ENCODE measurements around the gene SLC11A1.

Gene SLC11A1

DNA sequence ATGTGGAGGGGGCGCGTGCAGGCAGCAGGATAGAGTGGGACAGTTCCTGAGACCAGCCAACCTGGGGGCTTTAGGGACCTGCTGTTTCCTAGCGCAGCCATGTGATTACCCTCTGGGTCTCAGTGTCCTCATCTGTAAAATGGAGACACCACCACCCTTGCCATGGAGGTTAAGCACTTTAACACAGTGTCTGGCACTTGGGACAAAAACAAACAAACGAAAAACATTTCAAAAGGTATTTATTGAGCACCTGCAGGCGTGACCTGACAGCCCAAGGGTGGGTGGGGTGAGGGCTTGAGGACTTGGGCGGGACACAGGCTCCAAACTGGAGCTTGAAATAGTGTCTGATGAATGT is 13.0 kb downstream of the SLC11A1 start:
- DNase-seq = no peak

DNA sequence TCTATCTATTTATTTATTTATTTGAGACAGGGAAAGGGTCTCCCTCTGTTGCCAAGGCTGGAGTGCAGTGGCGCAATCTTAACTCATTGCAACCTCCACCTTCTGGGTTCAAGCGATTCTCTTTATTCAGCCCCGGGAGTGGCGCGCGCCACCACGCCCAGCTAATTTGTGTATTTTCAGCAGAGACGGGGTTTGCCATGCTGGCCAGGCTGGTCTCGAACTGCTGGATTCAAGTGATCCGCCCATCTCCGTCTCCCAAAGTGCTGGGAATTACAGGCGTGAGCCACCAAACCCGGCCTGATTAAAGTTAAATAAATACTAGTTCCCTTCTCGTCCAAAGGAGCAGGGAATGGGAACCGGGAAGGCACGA is 13.4 kb downstream of the SLC11A1 start:
- peak; percentile 72 for DNase-seq

DNA sequence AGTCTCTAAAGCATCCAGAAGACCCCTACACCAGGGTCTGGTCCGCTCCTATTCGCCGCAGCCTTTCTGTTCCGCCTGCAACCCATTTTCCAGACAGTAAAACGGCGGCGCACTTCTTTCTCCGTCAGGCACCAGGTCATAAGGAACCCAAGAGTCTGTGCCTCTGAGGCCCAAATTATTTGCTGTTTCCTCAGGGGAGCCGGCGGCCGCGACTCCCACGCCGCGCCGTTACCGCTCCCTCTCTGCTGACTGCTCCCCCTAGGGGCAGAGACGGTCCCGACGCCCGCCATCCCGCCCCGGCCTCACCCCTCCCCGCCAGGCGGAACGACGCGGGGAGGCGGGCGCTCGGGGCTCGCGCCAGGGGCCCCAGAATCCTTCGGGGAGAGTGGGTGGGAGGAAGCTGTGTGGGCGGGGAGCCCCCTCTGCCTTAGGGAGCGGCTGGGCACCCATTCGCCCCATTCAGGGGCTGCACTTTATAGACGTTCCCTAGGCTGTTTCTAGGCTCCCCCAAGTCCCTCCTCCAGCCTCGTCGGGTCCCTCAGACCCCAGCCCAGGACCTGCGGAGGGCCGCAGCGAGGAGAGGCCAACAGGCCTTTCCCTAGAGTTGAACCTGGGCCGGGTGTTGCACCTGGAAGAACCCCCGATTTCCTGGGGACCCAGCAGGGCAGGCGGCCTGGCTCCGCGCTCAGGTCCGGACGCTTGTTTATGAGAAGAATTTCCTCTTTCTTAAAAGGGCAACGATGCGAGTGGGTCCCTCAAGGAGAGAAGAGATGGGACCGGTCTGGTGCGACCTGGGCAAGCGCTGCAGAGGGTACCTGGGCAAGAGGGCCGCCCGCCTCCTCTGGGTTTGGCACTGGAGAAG is 14.0 kb downstream of the SLC11A1 start:
- peak; percentile 98 for DNase-seq

DNA sequence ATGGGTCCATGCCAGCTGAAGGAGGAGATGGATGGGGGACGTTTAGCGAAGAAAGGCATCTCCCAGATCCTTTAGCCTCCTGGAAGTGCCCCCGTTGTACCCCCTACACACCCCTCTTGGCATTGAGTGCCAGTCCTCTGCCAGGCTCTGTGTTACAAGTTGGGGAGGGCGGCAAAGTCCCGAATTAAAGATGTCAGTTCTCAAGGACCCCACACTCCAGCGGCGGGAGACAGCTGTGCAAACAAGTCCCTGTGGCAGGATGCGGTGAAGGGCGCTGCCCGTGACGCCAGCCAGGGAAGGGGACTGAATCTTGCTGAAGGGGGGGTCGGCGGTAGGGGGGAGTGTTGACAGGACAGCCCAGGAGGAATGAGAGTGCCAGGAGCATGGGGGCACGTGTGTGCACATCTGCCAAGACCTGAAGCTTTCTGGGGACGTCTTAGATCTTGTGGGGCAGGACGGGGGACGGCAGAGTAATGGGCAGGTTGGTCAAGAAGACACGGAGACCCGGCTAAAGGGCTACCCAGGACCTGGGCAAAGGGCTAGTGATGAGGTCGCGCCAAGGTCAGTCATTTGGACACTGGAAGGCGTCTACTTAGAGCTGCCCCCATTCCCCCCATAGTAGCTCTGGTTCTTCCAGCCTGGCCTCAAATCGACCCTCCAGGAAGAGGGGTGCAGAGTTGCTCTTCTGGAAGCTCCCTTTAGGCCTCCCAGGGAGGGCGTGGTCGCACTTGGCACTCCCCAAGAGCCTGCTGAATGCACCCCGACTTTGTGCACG is 14.8 kb downstream of the SLC11A1 start:
- peak; percentile 82 for DNase-seq

DNA sequence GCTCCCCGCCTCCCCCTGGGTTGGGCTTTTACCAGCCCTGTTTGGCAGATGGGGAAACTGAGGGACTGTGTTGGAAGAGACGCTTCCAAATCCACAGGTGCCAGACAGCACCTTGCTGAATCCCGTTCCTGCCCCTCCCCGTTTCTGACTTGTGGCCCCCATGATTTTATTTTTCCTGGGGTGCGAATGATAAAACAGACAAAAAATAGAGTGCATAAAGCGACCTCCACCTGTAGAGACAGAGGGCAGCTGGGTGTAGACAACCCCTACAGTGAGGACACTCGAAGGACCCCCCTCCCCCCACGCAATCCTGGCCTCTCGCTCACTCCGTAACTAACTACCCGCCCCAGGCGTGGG is 15.4 kb downstream of the SLC11A1 start:
- no peak for DNase-seq

DNA sequence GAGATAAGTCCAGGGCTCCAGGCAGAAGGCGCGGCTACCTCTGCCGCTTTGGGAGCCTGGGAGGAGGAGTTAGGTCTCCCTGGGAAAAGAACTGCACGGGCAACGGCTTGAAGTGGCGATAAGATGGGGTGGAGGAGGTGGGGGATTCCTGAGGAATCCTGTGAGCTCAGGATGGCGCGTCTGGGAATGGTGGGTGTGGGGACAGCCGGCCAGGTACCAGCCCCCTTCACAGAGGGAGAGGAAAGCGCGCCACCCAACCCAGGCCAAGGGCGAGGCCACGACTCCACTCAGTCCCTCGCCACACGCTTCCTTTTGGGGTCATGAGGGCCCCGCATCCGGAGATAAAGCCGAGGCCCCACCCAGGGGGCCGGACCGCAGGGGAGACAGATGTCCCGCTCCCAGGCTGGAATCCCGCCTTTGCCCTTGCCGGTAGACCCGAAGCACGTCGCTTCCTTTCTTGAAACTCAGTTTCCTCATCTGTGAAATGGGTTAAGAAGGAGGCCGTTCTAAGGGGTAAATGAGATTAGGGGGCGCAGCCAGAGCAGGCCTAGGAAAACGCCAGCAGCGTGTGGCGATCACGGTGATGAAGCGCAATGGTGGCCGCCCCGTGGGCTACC is 15.9 kb downstream of the SLC11A1 start:
- DNase-seq = peak; percentile 96

DNA sequence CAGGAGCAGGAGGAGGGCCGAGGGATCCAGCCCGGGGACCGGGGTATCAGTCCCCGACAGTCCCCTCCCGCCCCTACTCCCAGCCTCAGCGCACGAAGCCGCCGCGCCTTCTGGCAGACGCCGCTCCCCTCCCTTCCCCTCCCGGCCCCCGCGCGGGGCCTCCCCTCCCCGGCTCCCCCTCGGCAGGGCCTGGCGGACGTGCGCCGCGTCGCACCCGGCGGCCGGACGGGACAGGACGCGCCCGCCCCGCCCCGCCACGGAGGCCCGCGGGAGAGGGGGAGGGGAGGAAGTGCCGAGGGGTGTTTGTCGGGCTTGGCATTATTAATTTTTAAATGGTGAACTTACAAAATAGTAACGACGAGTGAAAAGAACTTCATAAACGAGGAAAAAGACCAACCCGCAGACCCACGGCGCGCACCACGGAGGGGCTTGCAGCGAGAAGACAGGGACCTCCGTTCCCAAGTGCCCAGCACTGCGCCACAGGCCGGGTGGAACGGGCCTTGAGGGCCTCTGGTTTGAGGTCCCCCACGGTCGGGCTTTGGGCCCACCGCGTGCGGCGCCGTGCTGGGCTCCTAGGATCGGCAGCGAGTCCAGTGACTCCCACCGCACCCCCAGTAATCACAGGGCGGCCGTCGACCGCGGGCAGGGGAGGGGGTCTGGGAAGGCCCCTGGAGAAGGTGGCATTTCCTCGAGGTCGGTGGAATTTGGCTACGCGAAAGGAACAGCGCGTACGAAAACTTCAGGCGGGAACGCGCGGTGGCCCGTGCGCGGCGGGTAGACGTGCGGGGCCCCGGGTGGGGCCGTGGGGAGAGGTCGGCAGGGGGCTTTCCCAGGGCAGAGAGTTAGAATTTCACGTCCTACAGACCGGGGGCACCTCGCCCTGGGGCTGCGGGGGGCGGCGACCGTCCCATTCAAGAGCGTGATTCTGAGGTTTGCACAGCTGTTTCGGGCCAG is 16.6 kb downstream of the SLC11A1 start:
- peak; percentile 78 for DNase-seq

DNA sequence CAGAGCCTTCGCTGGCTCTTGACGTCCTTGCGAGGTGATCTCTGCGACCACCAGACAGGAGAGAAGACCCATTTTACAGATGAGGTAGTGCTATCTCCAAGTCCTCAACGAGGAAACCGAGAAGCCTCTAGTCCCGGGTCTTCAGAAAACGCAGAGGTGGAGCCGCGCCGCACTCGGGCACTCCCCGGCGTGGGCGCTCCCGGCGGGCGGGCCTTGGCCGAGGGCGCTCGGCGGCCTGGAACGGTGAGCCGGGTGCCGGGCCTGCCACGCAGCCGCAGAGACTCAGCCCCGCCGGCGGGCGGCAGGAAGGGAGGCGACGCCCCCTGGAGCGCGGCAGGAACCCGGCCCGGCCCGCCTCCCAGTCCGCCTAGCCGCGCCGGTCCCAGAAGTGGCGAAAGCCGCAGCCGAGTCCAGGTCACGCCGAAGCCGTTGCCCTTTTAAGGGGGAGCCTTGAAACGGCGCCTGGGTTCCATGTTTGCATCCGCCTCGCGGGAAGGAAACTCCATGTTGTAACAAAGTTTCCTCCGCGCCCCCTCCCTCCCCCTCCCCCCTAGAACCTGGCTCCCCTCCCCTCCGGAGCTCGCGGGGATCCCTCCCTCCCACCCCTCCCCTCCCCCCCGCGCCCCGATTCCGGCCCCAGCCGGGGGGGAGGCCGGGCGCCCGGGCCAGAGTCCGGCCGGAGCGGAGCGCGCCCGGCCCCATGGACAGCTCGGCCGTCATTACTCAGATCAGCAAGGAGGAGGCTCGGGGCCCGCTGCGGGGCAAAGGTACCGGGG is 17.5 kb downstream of the SLC11A1 start, which contains the start of gene CTDSP1:
Gene CTDSP1, plus strand, starts transcription at position 478 of the 776 bp plus-strand sequence. Its CDS starts 223 bp downstream, at position 701.
- peak; percentile 93 for DNase-seq

DNA sequence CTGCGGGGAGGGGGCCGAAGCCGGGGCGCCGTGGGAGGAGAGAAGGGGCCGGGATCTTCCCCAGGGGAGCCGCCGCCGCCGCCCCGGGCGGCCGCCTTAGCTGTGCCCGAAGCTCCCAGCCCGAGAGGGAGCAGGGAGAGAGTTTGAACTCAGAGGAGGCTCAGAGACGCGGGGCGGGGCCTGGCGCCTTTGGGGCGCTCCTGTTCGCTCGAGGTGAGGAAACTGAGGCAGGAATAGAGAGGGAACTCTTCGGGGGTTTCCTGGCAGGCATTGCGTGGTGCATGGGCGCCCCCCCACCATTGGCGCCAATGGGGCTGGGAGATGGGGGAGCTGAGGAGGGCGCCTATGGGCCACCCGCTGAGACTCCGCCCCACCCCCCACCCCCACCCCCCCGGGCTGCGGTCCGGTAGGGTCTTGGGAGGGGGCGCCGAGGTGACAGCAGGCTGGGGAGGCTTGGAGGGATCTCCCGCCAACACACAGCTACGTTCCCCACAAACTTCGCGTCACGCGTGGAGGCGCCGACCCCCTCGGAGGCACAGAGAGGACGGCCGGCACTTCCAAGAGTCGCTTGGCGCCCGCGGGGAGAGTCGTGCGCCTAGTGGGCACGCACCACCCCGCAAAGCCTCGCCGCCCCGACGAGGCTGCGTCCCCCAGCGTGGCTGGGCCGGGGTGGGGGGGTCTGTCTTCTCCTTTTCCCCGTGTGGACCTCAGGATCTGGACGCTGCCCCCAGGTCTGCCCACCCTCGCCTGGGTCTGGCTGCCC is 18.3 kb downstream of the SLC11A1 start:
- peak; percentile 57 for DNase-seq

DNA sequence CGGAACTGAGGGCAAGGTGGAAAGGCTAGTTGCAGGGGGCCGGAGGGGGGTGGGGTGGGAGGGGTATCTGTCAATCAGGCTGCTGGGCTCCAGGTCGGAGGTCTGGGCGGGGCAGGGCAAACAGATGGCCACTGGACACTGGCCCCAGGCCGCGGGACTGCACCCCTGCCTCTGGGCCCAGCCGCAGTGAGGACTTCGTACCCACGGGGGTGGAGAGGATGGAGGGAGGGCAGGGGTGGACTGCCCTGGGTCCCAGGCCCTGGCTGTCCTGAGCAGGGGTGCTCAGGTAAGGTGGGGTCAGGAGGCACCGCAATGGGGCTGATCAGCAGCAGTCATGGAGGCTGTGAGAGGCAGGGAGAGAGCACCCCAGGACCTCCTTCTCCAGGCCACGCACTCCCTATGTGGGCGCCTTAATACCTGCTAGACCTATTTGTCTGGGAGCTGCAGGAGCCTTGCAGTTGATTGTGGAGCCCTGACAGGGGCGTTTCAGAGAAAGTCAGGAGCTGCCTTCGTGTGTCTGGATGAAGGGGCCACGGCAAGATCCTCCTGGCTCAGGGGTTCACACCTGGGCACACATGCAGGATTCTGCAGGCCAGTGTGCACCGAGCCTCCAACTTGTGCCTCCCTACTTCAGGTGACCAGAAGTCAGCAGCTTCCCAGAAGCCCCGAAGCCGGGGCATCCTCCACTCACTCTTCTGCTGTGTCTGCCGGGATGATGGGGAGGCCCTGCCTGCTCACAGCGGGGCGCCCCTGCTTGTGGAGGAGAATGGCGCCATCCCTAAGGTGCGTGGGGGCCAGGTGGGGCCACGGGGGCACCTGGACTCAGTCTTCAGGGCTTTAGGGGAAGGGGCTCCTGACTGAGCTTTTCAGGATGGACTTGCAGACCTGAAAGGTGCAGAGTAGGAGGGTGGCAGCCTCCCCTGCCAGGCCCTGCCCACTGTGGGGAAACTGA is 19.1 kb downstream of the SLC11A1 start:
- DNase-seq = no peak

DNA sequence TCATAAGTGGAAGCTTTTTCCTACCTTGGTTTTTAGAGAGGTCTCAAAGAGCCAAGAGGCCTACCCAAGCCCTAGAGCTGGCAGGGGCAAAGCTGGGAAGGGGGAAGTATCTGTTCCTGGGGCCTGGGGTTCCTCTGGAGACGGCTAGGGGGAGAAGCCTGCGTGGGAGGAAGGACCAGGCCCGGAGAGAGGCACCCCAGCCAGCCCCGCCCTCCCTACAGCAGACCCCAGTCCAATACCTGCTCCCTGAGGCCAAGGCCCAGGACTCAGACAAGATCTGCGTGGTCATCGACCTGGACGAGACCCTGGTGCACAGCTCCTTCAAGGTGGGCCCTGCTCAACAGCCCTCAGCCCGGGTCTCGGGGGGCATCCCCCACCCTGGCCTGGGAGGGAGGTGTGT is 19.8 kb downstream of the SLC11A1 start:
- no peak for DNase-seq

DNA sequence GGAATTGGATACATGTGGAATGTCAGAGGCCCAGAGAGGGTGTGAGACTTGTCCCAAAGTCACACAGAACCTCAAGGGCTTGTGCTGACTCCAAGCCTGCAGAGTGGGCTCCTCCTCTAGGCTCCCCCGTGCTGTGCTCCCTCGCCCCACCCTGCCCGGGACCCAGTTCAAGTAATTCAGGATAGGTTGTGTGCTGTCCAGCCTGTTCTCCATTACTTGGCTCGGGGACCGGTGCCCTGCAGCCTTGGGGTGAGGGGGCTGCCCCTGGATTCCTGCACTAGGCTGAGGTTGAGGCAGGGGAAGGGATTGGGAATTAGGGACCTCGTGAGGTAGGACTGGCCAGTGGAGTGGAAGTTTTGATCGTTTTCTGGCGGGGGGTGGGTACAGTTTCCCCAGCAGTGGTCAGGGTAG is 20.4 kb downstream of the SLC11A1 start:
- DNase-seq = no peak

DNA sequence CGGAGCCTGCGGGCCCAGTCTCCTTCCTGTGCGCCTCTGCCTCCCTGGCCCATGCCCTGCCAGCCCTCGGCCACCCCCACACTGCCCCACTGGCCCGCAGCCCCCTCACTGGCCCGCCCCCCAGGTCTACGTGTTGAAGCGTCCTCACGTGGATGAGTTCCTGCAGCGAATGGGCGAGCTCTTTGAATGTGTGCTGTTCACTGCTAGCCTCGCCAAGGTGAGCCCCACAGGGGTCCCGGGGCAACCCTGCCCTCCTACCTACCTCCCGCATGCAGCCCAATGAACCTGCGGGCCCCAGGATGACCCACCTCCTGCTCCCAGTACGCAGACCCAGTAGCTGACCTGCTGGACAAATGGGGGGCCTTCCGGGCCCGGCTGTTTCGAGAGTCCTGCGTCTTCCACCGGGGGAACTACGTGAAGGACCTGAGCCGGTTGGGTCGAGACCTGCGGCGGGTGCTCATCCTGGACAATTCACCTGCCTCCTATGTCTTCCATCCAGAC is 20.9 kb downstream of the SLC11A1 start:
- DNase-seq = no peak

DNA sequence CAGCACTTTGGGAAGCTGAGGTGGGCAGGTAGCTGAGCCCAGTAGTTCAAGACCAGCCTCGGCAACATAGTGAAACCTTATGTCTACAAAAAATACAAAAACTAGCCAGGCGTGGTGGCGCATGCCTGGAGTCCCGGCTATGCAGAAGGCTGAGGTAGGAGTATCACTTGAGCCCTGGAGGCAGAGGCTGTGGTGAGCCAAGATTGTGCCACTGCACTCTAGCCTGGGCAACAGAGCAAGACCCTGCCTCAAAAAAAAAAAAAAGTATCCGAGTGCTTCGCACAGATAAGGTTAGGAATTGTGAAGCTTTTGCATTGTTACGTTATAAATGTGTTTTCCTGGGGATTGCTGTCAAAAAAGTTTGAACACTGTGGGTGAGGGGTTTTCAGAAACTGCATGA is 21.7 kb downstream of the SLC11A1 start:
- DNase-seq = no peak

DNA sequence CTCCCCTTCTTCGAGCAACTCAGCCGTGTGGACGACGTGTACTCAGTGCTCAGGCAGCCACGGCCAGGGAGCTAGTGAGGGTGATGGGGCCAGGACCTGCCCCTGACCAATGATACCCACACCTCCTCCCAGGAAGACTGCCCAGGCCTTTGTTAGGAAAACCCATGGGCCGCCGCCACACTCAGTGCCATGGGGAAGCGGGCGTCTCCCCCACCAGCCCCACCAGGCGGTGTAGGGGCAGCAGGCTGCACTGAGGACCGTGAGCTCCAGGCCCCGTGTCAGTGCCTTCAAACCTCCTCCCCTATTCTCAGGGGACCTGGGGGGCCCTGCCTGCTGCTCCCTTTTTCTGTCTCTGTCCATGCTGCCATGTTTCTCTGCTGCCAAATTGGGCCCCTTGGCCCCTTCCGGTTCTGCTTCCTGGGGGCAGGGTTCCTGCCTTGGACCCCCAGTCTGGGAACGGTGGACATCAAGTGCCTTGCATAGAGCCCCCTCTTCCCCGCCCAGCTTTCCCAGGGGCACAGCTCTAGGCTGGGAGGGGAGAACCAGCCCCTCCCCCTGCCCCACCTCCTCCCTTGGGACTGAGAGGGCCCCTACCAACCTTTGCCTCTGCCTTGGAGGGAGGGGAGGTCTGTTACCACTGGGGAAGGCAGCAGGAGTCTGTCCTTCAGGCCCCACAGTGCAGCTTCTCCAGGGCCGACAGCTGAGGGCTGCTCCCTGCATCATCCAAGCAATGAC is 22.4 kb downstream of the SLC11A1 start:
- no peak for DNase-seq

DNA sequence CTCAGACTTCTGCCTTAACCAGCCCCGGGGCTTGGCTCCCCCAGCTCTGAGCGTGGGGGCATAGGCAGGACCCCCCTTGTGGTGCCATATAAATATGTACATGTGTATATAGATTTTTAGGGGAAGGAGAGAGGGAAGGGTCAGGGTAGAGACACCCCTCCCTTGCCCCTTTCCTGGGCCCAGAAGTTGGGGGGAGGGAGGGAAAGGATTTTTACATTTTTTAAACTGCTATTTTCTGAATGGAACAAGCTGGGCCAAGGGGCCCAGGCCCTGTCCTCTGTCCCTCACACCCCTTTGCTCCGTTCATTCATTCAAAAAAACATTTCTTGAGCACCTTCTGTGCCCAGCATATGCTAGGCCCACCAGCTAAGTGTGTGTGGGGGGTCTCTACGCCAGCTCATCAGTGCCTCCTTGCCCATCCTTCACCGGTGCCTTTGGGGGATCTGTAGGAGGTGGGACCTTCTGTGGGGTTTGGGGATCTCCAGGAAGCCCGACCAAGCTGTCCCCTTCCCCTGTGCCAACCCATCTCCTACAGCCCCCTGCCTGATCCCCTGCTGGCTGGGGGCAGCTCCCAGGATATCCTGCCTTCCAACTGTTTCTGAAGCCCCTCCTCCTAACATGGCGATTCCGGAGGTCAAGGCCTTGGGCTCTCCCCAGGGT is 23.1 kb downstream of the SLC11A1 start:
- no peak for DNase-seq

DNA sequence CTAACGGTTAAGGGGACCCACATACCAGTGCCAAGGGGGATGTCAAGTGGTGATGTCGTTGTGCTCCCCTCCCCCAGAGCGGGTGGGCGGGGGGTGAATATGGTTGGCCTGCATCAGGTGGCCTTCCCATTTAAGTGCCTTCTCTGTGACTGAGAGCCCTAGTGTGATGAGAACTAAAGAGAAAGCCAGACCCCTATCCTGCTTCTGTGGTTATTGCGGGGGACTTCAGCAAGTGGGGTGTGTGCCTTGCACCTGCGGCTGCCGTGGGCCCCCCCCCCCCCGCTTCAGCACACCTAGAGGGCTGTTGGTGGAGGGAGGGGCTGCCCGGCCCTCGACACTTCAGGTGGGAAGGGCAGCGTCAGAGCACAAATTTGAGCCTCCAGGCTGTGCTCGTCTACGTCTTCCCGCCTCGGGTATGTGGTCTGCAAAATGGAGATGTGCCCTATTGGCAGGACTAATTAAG is 23.7 kb downstream of the SLC11A1 start:
- peak; percentile 43 for DNase-seq
